ENCODE data around the gene DDX47.
"Not testable (repeated sequence)": the region's sequence is repeated elsewhere in the genome, so short reads cannot be mapped to it uniquely, and the experiment has no call there.

Gene DDX47

DNA sequence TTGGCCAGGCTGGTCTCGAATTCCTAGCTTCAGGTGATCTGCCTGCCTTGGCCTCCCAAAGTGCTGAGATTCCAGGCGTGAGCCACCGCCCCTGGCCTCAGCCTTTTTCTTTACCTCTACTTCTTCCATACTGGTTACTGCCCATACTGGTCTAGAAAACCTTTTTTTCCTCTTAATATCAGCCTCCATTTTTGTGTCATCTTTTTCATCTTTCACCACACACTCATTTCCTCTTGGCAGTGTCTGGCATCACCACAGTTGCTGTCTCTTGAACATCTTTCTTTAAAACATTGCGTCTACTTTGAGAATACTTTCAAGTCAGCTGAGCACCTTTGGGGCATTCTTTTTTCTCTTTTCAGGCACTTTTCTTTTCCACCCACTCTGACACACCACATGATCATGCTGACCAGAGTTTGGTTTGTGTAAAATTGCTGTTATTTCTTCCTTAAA is 32.7 kb downstream of the DDX47 start:
- in situ Hi-C loops (cut with MboI; ENCODE audit: low pct_unique_long_range_greater_than_20kb, low sequenced_read_pairs, unreplicated experiment), result no loop called here
- TF ChIP-seq, protein P1, sequence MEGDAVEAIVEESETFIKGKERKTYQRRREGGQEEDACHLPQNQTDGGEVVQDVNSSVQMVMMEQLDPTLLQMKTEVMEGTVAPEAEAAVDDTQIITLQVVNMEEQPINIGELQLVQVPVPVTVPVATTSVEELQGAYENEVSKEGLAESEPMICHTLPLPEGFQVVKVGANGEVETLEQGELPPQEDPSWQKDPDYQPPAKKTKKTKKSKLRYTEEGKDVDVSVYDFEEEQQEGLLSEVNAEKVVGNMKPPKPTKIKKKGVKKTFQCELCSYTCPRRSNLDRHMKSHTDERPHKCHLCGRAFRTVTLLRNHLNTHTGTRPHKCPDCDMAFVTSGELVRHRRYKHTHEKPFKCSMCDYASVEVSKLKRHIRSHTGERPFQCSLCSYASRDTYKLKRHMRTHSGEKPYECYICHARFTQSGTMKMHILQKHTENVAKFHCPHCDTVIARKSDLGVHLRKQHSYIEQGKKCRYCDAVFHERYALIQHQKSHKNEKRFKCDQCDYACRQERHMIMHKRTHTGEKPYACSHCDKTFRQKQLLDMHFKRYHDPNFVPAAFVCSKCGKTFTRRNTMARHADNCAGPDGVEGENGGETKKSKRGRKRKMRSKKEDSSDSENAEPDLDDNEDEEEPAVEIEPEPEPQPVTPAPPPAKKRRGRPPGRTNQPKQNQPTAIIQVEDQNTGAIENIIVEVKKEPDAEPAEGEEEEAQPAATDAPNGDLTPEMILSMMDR (IDR thresholded peaks at IDR 0.05; ENCODE audit: extremely low read depth, insufficient read depth, missing control alignments), result no peak
- no peak for DNase-seq (ENCODE audit: low spot score)

DNA sequence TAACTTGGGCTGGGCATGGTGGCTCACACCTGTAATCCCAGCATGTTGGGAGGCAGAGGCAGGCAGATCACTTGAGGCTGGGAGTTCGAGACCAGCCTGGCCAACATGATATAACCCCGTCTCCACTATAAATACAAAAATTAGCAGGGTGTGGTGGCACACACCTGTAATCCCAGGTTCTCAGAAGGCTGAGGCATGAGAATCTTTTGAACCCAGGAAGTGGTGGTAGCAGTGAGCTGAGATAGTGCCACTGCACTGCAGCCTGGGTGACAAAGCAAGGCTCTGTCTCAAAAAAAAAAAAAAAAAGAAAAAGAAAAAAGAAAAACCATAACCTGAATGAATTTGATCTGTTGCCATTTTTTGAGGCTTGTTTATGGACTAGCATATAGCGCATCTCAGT is 33.6 kb downstream of the DDX47 start:
- DNase-seq (ENCODE audit: low spot score); in situ Hi-C loops (cut with MboI; ENCODE audit: low pct_unique_long_range_greater_than_20kb, low sequenced_read_pairs, unreplicated experiment): not testable (repeated sequence)

DNA sequence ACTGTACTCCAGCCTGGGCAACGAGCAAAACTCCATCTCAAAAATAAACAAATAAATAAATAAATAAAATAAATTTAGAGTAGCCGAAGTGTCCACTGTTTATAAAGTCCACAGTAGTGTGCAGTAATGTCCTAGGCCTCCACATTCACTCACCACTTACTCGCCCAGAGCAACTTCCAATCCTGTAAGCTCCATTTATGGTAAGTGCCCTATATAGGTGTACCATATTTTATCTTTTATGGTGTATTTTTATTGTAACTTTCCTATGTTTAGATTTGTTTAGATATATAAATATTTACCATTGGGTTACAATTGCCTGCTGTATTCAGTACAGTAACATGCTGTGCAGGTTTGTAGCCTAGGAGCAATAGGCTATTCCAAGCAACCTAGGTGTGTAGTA is 40.3 kb downstream of the DDX47 start:
- TF ChIP-seq, protein P1 (IDR thresholded peaks at IDR 0.05; ENCODE audit: extremely low read depth, insufficient read depth, missing control alignments), result no peak
- in situ Hi-C loops (cut with MboI; ENCODE audit: low pct_unique_long_range_greater_than_20kb, low sequenced_read_pairs, unreplicated experiment), result no loop called here
- DNase-seq (ENCODE audit: low spot score), result no peak

DNA sequence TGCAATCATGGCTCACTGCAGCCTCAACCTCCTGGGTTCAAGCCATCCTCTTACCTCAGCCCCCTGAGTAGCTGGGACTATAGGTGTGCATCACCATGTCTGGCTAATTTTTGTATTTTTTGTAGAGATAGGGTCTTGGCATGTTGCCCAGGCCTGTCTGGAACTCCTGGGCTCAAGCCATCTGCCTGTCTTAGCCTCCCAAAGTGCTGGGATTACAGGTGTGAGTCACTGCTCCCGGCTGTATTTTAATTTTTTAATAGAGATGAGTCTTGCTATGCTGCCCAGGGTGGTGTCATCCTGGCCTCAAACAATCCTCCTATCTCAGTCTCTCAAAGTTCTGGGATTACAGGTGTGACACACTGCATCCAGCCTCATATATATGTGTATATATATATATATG is 46.5 kb downstream of the DDX47 start:
- TF ChIP-seq, protein P1 (IDR thresholded peaks at IDR 0.05; ENCODE audit: extremely low read depth, insufficient read depth, missing control alignments), result no peak
- no peak for DNase-seq (ENCODE audit: low spot score)
- in situ Hi-C loops (cut with MboI; ENCODE audit: low pct_unique_long_range_greater_than_20kb, low sequenced_read_pairs, unreplicated experiment), result no loop called here

DNA sequence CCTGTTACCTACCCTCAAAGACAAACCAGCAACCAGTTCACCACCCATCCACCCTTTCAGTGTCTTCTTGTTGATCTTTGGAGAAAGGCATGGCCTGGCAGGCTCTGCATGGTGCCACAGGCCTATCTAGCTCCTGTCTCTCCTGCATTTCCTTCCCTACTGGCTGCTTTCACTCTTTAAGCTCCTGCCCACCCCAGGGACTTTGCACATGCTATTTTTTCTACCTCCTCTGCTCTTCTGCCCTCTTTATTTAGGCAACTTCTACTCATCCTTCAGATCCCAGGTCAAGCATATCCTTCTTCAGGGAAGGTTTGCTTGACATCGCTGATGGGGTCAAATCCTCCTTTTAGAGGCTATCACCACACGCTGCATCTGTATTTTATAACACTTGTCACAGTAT is 51.1 kb downstream of the DDX47 start:
- no peak for DNase-seq (ENCODE audit: low spot score)
- in situ Hi-C loops (cut with MboI; ENCODE audit: low pct_unique_long_range_greater_than_20kb, low sequenced_read_pairs, unreplicated experiment), result no loop called here
- TF ChIP-seq, protein P1 (IDR thresholded peaks at IDR 0.05; ENCODE audit: extremely low read depth, insufficient read depth, missing control alignments), result no peak

DNA sequence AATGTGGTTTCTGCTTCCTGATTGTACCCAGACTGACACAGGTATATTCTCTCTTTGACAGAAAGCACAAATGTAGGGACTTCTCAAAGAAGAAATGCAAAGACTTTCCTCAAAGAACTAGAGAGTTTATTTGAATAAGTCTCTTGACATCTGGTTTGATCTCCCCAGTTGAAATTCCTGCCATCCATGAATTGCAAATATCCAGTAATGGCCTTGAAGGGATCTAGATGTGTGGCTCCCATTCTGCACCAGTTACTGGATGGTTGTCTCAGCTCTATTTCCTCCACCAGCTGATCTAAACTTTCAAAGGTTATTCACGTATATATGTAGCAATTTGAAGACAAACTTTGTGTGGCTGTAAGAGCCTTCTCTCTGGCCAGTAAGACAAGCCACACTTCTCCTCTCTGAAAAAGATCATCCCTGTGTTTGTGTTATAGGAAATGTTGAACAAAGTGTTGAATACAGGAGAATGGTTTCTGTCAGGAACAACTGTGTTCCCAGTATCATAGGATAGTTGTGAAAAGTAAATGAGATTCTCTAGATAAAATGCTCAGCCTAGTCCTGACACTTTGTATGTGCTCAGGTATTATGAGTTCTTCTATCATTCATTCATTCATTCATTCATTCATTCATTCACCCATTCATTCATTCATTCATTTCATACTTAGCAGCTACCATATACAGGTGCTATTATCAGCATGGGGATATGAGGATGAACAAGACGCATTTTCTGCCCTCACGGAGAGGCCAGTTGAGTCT is 55.5 kb downstream of the DDX47 start:
- TF ChIP-seq, protein P1 (IDR thresholded peaks at IDR 0.05; ENCODE audit: extremely low read depth, insufficient read depth, missing control alignments), result no peak
- in situ Hi-C loops (cut with MboI; ENCODE audit: low pct_unique_long_range_greater_than_20kb, low sequenced_read_pairs, unreplicated experiment), result no loop called here
- DNase-seq (ENCODE audit: low spot score), result no peak

DNA sequence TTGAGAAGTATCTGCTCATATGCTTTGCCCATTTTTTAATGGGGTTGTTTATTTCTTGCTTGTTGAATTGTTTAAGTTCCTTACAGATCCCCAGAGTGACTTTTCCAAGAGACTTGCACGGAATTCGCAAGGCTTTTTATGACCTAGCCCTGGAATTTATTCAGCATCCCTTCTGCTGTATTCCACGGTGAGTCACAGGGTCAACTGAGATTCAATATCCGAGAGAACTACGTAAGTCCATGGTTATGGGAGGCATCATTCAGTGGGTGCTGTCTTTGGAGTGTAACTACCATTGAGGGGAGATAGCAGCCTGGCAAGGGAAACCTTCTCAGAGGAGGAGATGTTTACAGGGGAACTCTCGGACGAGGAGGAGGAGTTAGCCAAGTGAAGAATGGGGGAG is 57.3 kb downstream of the DDX47 start:
- TF ChIP-seq, protein P1 (IDR thresholded peaks at IDR 0.05; ENCODE audit: extremely low read depth, insufficient read depth, missing control alignments), result no peak
- in situ Hi-C loops (cut with MboI; ENCODE audit: low pct_unique_long_range_greater_than_20kb, low sequenced_read_pairs, unreplicated experiment), result no loop called here
- DNase-seq (ENCODE audit: low spot score), result no peak

Data from GM13977 (cell line).